Measurements from ENCODE around the gene ANGEL2. TPM values are rescaled to one million over a fixed set of nuclear protein-coding genes. Genes with fewer than 3 reads are reported as not detected.

The ANGEL2 gene
- polyA plus RNA-seq, 1 of the 3 experiments (the other 2 are of a cell fraction): 14.0 TPM

GRCh38 chr1:213060836-213061235, 45.2 kb upstream of the ANGEL2 start (continued):
- no peak for TF ChIP-seq GATA2 (CRISPR knock-in tag; IDR thresholded peaks at IDR 0.05)

DNA sequence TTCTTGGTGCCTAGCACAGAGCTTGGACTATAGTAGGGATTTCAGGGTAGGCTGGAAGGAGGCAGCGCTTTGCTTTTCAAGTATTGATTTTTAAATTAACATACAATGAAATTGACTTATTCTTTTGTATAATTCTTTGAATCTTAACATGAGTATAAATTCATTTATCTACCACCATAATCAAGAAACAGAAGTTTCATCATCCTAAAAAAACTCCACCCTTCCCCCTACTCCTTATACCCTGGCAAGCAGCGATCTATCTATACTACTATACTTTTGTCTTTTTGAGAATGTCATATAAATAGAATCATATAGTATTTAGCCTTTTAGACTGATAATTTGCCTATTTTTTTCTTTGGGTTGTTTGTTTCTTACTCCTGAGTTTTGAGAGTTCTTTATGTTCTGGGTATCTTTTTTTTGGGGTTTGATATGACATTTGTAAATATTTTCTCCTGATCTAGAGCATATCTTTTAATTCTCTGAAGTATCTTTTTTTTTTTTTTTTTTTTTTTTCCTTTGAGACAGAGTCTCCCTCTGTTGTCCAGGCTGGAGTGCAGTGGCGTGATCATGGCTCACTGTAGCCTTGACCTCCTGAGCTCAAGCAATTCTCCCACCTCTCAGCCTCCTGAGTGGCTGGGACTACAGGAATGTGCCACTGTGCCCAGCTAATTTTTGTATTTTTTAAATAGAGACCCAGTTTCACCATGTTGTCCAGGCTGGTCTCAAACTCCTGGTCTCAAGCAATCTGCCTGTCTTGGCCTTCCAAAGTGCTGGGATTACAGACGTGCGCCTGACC, 41.8 kb upstream of the ANGEL2 start:
- Histone ChIP-seq H3K9me3 (no peaks in the 10 kb centered on the region), H3K9me2 (no peaks in the 10 kb centered on the region), H3K4me3 (ENCODE audit: low read depth in 2 of 2, low read length in 1 of 2) (no peak overlapping the region), H2AFZ (ENCODE audit: low read depth) (no peak overlapping the region), H3K27me3 (ENCODE audit: insufficient read depth) (no peaks in the 10 kb centered on the region), H3K4me1 (ENCODE audit: control insufficient read depth in 1 of 2, insufficient read depth in 2 of 2, low read depth in 1 of 2, low read length in 1 of 2) (peaks cover 5 to 8% of the 10 kb centered on the region in 2 experiments; a peak in 3 of 4 replicates), H3K4me2 (no peak overlapping the region), H4K20me1 (ENCODE audit: insufficient read depth) (peaks cover 25% of the 10 kb centered on the region), H3K36me3 (replicated peaks in 1 of 2; ENCODE audit: control insufficient read depth in 1 of 2, insufficient read depth in 2 of 2, low read length in 1 of 2) (peaks cover 0 to 4% of the 10 kb centered on the region in 2 experiments), H3F3A (replicated peaks; ENCODE audit: insufficient read depth) (peaks cover 4% of the 10 kb centered on the region), H3K27ac (ENCODE audit: low read depth in 2 of 2, low read length in 1 of 2) (no peak overlapping the region), H3K9ac (no peak overlapping the region), H3K79me2 (ENCODE audit: insufficient read depth) (peaks cover 100% of the 10 kb centered on the region)
- ChIA-PET POLR2A (no interaction called here), CTCF (interaction anchor here (0.7 to 1.0 kb wide), 2 partner anchors 13 to 1922 kb away, joined by 3 read pairs; no protein-coding TSS in a partner anchor)
- TF ChIP-seq EZH2phosphoT487 (IDR thresholded peaks at IDR 0.05; ENCODE audit: borderline replicate concordance, low read depth) (no peak), MEF2A (IDR thresholded peaks at IDR 0.05; ENCODE audit: borderline replicate concordance, low read depth) (no peak), TEAD4 (IDR thresholded peaks at IDR 0.05; ENCODE audit: borderline replicate concordance, insufficient read depth) (no peak), SIN3A (IDR thresholded peaks at IDR 0.05; ENCODE audit: borderline replicate concordance, low read depth, low read length) (no peak), RFX5 (IDR thresholded peaks at IDR 0.05; ENCODE audit: low read length) (no peak), TCF12 (IDR thresholded peaks at IDR 0.05) (no peak), TAF1 (IDR thresholded peaks at IDR 0.05; ENCODE audit: borderline replicate concordance, low read depth, low read length) (no peak), FOXJ3 (CRISPR knock-in tag; IDR thresholded peaks at IDR 0.05) (no peak), RXRA (IDR thresholded peaks at IDR 0.05; ENCODE audit: borderline replicate concordance, low read depth) (no peak), FOSL2 (IDR thresholded peaks at IDR 0.05; ENCODE audit: borderline replicate concordance, low read depth) (no peak), YY1 (IDR thresholded peaks at IDR 0.05; ENCODE audit: low read depth) (no peak), USF2 (IDR thresholded peaks at IDR 0.05; ENCODE audit: borderline replicate concordance, low read depth, low read length) (no peak), CTCF (IDR thresholded peaks at IDR 0.05) (no peak)
- TF ChIP-seq, protein P1, sequence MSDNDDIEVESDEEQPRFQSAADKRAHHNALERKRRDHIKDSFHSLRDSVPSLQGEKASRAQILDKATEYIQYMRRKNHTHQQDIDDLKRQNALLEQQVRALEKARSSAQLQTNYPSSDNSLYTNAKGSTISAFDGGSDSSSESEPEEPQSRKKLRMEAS (IDR thresholded peaks at IDR 0.05; ENCODE audit: low read depth): no peak
- TF ChIP-seq, protein P2, sequence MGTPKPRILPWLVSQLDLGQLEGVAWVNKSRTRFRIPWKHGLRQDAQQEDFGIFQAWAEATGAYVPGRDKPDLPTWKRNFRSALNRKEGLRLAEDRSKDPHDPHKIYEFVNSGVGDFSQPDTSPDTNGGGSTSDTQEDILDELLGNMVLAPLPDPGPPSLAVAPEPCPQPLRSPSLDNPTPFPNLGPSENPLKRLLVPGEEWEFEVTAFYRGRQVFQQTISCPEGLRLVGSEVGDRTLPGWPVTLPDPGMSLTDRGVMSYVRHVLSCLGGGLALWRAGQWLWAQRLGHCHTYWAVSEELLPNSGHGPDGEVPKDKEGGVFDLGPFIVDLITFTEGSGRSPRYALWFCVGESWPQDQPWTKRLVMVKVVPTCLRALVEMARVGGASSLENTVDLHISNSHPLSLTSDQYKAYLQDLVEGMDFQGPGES (IDR thresholded peaks at IDR 0.05; ENCODE audit: low read depth, low read length): no peak
- TF ChIP-seq, protein P3, sequence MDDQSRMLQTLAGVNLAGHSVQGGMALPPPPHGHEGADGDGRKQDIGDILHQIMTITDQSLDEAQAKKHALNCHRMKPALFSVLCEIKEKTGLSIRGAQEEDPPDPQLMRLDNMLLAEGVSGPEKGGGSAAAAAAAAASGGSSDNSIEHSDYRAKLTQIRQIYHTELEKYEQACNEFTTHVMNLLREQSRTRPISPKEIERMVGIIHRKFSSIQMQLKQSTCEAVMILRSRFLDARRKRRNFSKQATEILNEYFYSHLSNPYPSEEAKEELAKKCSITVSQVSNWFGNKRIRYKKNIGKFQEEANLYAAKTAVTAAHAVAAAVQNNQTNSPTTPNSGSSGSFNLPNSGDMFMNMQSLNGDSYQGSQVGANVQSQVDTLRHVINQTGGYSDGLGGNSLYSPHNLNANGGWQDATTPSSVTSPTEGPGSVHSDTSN (IDR thresholded peaks at IDR 0.05): no peak
- TF ChIP-seq, protein P4, sequence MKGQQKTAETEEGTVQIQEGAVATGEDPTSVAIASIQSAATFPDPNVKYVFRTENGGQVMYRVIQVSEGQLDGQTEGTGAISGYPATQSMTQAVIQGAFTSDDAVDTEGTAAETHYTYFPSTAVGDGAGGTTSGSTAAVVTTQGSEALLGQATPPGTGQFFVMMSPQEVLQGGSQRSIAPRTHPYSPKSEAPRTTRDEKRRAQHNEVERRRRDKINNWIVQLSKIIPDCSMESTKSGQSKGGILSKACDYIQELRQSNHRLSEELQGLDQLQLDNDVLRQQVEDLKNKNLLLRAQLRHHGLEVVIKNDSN (IDR thresholded peaks at IDR 0.05; ENCODE audit: borderline replicate concordance, low read depth): no peak
- 95% methylated on average over 5 of the region's 5 CpGs for WGBS (ENCODE audit: low lambda C conversion rate)
- no peak for DNase-seq
